NB4 (cell line): Measurements from ENCODE around the gene CHRM3.

Source experiments
- CTCF ChIP-seq: IDR thresholded peaks from one replicate; pipeline ENCODE4 v1.5.1; 2012; ENCODE audit warnings: low read depth, low read length
- POLR2A ChIP-seq: IDR thresholded peaks from 2 replicates; pipeline ENCODE4 v1.6.1; 2011; ENCODE audit warnings: mild to moderate bottlenecking; ENCODE audit not compliant: insufficient read length; ENCODE audit errors: extremely low read depth

DNA sequence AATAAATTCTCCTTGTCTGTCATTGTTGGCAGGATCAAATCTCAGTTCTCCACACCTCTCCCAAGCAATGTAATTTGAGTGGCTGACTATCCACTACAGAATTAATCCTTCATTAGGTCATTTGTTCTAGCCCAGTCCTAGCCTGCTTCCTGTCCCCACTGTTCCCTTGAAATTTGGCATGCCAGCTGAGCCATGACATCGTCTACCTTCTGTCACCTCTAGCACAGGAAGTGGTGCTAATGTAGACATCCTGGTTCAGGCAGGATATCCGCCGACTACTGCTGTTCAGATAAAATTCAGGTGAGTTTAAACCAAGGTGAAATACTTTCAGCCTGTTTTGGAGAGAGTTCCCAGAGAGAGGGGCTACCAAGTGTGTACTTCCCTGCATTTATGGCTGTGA is 5.9 kb downstream of the CHRM3 start:
- TF ChIP-seq CTCF (no peak), POLR2A (no peak)
